SK-N-SH treated with all-trans-retinoic acid at 6 μM for 48 hours (cell line): Measurements from ENCODE around the gene LRRC38.

ENCODE experiments used
- ARNTL ChIP-seq: fragments of 450-650 bp; formaldehyde crosslinking; IDR thresholded peaks from 2 replicates; pipeline ENCODE4 v1.5.0; 2020; ENCODE audit warnings: low read depth, mild to moderate bottlenecking, moderate library complexity, borderline replicate concordance
- BACH2 ChIP-seq: fragments of 250-450 bp; sonication (Bioruptor Pico); IDR thresholded peaks from 2 replicates; pipeline ENCODE4 v1.9.0; 2021; ENCODE audit warnings: mild to moderate bottlenecking, borderline replicate concordance
- CREB5 ChIP-seq: fragments of 250-450 bp; sonication (Bioruptor Pico); IDR thresholded peaks from 2 replicates; pipeline ENCODE4 v1.5.1; 2020; ENCODE audit warnings: low read depth, mild to moderate bottlenecking, moderate library complexity
- GLIS3 ChIP-seq: fragments of 250-450 bp; sonication (Bioruptor Pico); IDR thresholded peaks from 2 replicates; pipeline ENCODE4 v1.5.0; 2020; ENCODE audit warnings: mild to moderate bottlenecking, moderate library complexity
- ISL1 ChIP-seq: fragments of 250-450 bp; sonication (Bioruptor Pico); IDR thresholded peaks from 2 replicates; pipeline ENCODE4 v2.1.2; 2022; ENCODE audit warnings: mild to moderate bottlenecking, moderate library complexity
- RARB ChIP-seq: fragments of 250-450 bp; sonication (Bioruptor Pico); IDR thresholded peaks from 2 replicates; pipeline ENCODE4 v1.8.0; 2021; ENCODE audit warnings: mild to moderate bottlenecking, moderate library complexity
- TCF4 ChIP-seq: fragments of 250-450 bp; sonication (Bioruptor Pico); IDR thresholded peaks from 2 replicates; pipeline ENCODE4 v1.8.0; 2021; ENCODE audit warnings: mild to moderate bottlenecking, moderate library complexity, borderline replicate concordance
- TOX ChIP-seq: fragments of 250-450 bp; sonication (Bioruptor Pico); IDR thresholded peaks from 2 replicates; pipeline ENCODE4 v1.8.0; 2021; ENCODE audit warnings: mild to moderate bottlenecking, moderate library complexity, borderline replicate concordance
- ZFP30 ChIP-seq: fragments of 450-650 bp; formaldehyde crosslinking; IDR thresholded peaks from 2 replicates; pipeline ENCODE4 v1.5.0; 2022; ENCODE audit warnings: mild to moderate bottlenecking, moderate library complexity
- TF ChIP-seq, protein P1 (sequence below): fragments of 250-450 bp; sonication (Bioruptor Pico); IDR thresholded peaks from 2 replicates; pipeline ENCODE4 v1.8.0; 2020; ENCODE audit warnings: mild to moderate bottlenecking, moderate library complexity, borderline replicate concordance

DNA sequence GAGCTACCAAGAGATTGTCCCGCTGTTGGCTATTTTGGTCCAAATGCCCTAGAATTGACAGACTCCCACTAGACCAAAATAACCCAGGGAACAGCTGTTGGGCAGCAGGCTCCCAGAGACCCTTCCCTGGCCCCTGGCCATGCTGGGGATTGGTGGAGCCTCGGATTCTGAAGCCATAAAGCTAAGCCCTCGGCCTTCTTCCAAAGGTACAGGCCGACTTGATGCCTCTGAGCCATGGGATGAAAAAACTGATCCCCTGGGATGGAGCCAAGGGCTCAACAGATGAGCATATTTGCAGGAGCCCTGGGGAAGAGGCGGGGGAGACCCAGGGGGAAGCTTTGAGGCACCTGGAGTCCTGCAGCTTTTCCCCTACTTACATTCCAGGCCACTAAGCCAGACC lies 1.0 kb upstream of the LRRC38 start:
- no peak for TF ChIP-seq TCF4 (CRISPR knock-in tag)
- TF ChIP-seq, protein P1, sequence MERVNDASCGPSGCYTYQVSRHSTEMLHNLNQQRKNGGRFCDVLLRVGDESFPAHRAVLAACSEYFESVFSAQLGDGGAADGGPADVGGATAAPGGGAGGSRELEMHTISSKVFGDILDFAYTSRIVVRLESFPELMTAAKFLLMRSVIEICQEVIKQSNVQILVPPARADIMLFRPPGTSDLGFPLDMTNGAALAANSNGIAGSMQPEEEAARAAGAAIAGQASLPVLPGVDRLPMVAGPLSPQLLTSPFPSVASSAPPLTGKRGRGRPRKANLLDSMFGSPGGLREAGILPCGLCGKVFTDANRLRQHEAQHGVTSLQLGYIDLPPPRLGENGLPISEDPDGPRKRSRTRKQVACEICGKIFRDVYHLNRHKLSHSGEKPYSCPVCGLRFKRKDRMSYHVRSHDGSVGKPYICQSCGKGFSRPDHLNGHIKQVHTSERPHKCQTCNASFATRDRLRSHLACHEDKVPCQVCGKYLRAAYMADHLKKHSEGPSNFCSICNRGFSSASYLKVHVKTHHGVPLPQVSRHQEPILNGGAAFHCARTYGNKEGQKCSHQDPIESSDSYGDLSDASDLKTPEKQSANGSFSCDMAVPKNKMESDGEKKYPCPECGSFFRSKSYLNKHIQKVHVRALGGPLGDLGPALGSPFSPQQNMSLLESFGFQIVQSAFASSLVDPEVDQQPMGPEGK (CRISPR knock-in tag), result no peak
- TF ChIP-seq ISL1, result no peak
- no peak for TF ChIP-seq GLIS3 (CRISPR knock-in tag)
- TF ChIP-seq TOX (CRISPR knock-in tag), result no peak
- no peak for TF ChIP-seq ARNTL (CRISPR knock-in tag)
- no peak for TF ChIP-seq ZFP30 (CRISPR knock-in tag)
- TF ChIP-seq RARB (CRISPR knock-in tag), result no peak
- TF ChIP-seq BACH2 (CRISPR knock-in tag), result no peak
- TF ChIP-seq CREB5, result no peak
